Cardiac muscle cell (in vitro differentiated cells and primary cell): Measurements from ENCODE around the gene ST13. TPM values are rescaled to one million over a fixed set of nuclear protein-coding genes. Genes with fewer than 3 reads are reported as not detected.

Experiments used
- DNase-seq, 2 donors: peaks; one replicate each; pipeline versions ENCODE4 v3.0.0 to v3.0.0-alpha.2; 2010 to 2017; ENCODE audit warnings: low read depth in 1 of 2, low spot score in 1 of 2
- H3K27ac ChIP-seq: fragments of 200-600 bp; sonication (generic); 2 replicates; pipeline ENCODE4 v1.5.1; 2016
- H3K27me3 ChIP-seq: fragments of 200-600 bp; sonication (generic); 2 replicates; pipeline ENCODE4 v1.6.0; 2016; ENCODE audit warnings: control low read depth
- H3K36me3 ChIP-seq: fragments of 200-600 bp; sonication (generic); 2 replicates; pipeline ENCODE4 v1.5.1; 2016; ENCODE audit warnings: control low read depth
- H3K4me1 ChIP-seq: fragments of 200-600 bp; sonication (generic); 2 replicates; pipeline ENCODE4 v1.8.1; 2017; ENCODE audit warnings: low read depth, mild to moderate bottlenecking, mixed run types
- H3K4me3 ChIP-seq: fragments of 200-600 bp; sonication (generic); 2 replicates; pipeline ENCODE4 v1.5.1; 2016; ENCODE audit warnings: mild to moderate bottlenecking
- H3K9me3 ChIP-seq: fragments of 200-600 bp; sonication (generic); 2 replicates; pipeline ENCODE4 v1.5.1; 2017; ENCODE audit warnings: low read depth, mild to moderate bottlenecking, control low read depth
- polyA plus RNA-seq: library from polyadenylated mRNA; unstranded; fragments of >200 nt; fragmentation: Nextera tagmentation; extraction: Ambion mirVana; gene quantifications from 2 replicates; pipeline ENCODE4 v1.2.1, GENCODE V29; 2016
- total RNA-seq: library from RNA; depleted of rRNA; stranded (reverse); fragments of >200 nt; gene quantifications from 2 replicates; pipeline ENCODE4 v1.2.3, GENCODE V29; 2016
- TF ChIP-seq, protein P1 (sequence below): IDR thresholded peaks from 2 replicates; pipeline ENCODE4 v1.5.1; 2012; ENCODE audit warnings: low read depth, mild to moderate bottlenecking, low read length

The ST13 gene
- total and polyA plus RNA-seq, 2 experiments from 2014 or later: 216 to 301 TPM

DNA sequence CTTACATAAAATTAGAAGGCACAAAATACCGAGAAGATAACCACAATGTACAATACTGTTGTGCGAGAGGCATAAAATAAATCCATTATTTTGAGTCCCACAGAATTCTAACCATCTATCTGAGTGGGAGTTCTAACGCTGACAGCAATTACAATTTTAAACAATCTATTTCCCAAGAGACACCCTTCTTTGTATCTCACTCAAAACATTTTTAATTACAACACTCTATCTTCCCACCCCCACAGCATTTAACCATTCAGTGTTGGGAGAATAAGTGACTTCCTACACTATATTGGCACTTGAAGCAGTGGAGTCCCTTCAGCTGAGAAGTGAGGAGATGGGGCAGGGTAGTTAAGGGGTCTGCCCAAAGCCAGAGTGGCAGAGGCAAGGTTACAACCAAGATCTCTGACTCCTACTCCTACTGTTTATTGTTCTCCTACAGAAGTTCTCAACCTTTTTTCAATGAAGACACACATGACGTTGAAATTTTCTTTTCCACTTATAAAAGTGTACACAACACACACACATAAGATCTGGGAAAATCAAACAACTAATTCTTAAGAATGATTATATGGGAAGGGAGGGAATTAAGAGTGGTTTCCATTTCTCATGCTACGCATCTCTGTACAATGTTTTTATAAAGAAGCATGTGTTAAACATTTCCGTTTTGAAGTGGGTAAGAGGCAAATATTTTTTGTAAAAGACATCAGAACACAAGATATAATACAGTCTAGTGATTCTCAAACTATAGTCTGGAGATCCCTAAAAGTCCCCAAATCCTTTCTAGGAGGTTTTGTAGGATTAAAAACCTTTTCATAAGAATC lies 48.2 kb downstream of the ST13 start:
- peak in 1 of 2 donors; percentile 22 for DNase-seq
- Histone ChIP-seq H3K27me3 (no peaks in the 10 kb centered on the region), H3K4me3 (no peak overlapping the region), H3K4me1 (no peaks in the 10 kb centered on the region), H3K36me3 (no peaks in the 10 kb centered on the region), H3K27ac (no peak overlapping the region), H3K9me3 (no peaks in the 10 kb centered on the region)
- TF ChIP-seq, protein P1, sequence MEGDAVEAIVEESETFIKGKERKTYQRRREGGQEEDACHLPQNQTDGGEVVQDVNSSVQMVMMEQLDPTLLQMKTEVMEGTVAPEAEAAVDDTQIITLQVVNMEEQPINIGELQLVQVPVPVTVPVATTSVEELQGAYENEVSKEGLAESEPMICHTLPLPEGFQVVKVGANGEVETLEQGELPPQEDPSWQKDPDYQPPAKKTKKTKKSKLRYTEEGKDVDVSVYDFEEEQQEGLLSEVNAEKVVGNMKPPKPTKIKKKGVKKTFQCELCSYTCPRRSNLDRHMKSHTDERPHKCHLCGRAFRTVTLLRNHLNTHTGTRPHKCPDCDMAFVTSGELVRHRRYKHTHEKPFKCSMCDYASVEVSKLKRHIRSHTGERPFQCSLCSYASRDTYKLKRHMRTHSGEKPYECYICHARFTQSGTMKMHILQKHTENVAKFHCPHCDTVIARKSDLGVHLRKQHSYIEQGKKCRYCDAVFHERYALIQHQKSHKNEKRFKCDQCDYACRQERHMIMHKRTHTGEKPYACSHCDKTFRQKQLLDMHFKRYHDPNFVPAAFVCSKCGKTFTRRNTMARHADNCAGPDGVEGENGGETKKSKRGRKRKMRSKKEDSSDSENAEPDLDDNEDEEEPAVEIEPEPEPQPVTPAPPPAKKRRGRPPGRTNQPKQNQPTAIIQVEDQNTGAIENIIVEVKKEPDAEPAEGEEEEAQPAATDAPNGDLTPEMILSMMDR: no peak

DNA sequence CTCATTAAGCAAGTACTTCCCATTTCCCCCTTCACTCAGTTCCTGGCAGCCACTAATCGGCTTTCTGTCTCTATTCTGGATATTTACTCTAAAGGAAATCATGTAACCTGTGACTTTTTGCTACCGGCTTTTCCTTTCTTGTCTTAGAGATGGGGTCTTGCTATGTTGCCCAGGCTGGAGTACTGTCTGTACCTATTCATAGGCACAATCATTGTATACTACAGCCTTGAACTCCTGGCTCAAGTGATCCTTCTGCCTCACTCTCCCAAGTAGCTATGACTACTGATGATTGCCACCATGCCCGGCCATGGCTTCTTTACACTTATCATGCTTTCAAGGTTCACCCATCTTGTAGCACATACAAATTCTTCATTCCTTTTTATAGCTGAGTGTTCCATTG lies 49.7 kb downstream of the ST13 start:
- Histone ChIP-seq H3K9me3 (no peaks in the 10 kb centered on the region), H3K4me1 (no peaks in the 10 kb centered on the region), H3K36me3 (no peaks in the 10 kb centered on the region), H3K27ac (no peak overlapping the region), H3K27me3 (no peaks in the 10 kb centered on the region), H3K4me3 (no peak overlapping the region)
- no peak for DNase-seq
- TF ChIP-seq, protein P1: no peak

DNA sequence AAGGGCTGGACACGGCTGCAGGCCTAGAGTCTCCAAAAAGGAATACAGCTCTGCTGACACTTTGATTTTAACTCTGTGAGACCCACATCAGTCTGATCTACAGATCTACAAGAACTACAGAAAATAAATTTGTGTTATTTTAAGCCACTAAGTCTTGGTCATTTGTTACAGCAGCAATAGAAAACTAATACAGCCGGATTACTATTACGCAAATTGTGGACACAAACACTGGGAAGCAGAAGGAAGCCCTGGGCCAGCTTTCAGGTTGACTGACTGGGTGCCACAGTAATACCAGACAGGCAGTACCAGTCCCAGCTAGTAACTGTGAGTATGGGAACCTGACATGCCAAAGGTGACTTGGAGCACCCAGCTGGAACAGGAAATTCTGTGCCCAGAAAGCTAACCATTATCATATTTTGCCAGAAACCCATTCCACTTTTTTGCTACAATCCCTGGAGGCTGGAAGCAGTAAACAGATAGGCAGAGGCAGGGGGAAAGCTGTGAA lies 50.7 kb downstream of the ST13 start:
- TF ChIP-seq, protein P1: no peak
- Histone ChIP-seq H3K4me3 (no peak overlapping the region), H3K27ac (no peak overlapping the region), H3K27me3 (no peaks in the 10 kb centered on the region), H3K4me1 (no peaks in the 10 kb centered on the region), H3K9me3 (no peaks in the 10 kb centered on the region), H3K36me3 (no peaks in the 10 kb centered on the region)
- no peak for DNase-seq

DNA sequence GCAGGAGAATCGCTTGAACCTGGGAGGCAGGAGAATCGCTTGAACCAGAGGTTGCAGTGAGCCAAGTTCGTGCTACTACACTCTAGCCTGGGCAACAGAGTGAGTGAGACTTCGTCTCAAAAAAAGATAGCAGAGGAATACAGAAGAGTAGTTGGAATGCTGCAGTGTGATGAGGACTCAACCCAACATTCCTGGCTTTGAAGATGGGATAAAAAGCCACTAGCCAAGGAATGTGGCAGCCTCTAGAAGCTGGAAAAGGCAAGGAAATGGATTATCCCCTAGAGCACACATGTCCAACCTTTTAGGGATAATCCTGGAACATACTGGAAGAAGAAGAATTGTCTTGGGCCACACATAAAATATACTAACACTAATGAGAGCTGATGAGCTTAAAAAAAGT lies 51.2 kb downstream of the ST13 start:
- Histone ChIP-seq H3K4me3 (no peak overlapping the region), H3K27ac (no peak overlapping the region), H3K36me3 (no peaks in the 10 kb centered on the region), H3K27me3 (no peaks in the 10 kb centered on the region), H3K9me3 (no peaks in the 10 kb centered on the region), H3K4me1 (no peaks in the 10 kb centered on the region)
- TF ChIP-seq, protein P1: no peak
- no peak for DNase-seq

DNA sequence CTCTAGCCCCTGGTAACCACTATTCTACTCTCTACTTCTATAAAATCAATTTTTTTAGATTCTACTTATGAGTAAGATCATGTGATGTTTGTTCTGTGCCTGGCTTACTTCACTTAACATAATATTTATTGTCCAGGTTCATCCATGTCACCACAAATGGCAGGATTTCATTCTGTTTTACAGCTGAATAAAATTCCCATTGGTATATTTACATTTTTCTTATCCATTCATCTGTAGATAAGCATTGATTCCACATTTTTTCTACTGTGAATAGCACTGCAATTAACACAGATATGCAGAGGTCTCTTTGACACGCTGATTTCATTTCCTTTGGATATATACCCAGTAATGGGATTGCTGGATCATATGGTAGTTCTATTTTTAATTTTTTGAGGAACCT lies 53.1 kb downstream of the ST13 start:
- no peak overlapping the region for H3K4me3 ChIP-seq
- DNase-seq: no peak

More for the DNA sequence above, 53.1 kb downstream of the ST13 start:
- no peaks in the 10 kb centered on the region for H3K36me3 ChIP-seq
- no peaks in the 10 kb centered on the region for H3K27me3 ChIP-seq
- H3K9me3 ChIP-seq: no peaks in the 10 kb centered on the region
- TF ChIP-seq, protein P1: no peak
- H3K4me1 ChIP-seq: no peaks in the 10 kb centered on the region
- no peak overlapping the region for H3K27ac ChIP-seq
